MCF 10A (cell line): ENCODE measurements around the gene KNTC1. TPM values are rescaled to one million over a fixed set of nuclear protein-coding genes. Genes with fewer than 3 reads are reported as not detected.

ENCODE experiments used
- BruUV-seq: library from RNA; stranded (reverse); fragments of 400-500 nt; replicated peaks from 2 replicates; lab custom pipeline; 2021; lab: Mats Ljungman, UMichigan
- CTCF ChIA-PET: fragments of 300-600 bp; sonication (Branson Sonifier 250); formaldehyde crosslinking; extraction: SDS; loops from one replicate; lab custom pipeline; 2021; ENCODE audit warnings: antibody characterized with exemption, inconsistent platforms; lab: Yijun Ruan, JAX
- POLR2A ChIA-PET: fragments of 300-600, 350-650 bp; sonication (Branson Sonifier 250); formaldehyde crosslinking; extraction: SDS; loops from one replicate; lab custom pipeline; 2020; ENCODE audit warnings: antibody characterized with exemption, inconsistent platforms; lab: Yijun Ruan, JAX
- DNase-seq: peaks from one replicate; pipeline ENCODE4 v3.0.0-alpha.2; 2018; ENCODE audit not compliant: unreplicated experiment
- H3K27ac Mint-ChIP-seq: one replicate; pipeline ENCODE4 v1.8.0; 2022; ENCODE audit warnings: mild to moderate bottlenecking, low read depth, mixed read lengths; ENCODE audit not compliant: unreplicated experiment
- H3K27me3 Mint-ChIP-seq: one replicate; pipeline ENCODE4 v1.8.0; 2022; ENCODE audit warnings: mixed read lengths; ENCODE audit not compliant: insufficient read depth, unreplicated experiment
- H3K36me3 Mint-ChIP-seq: one replicate; pipeline ENCODE4 v1.8.0; 2022; ENCODE audit warnings: mild to moderate bottlenecking, moderate library complexity, mixed read lengths; ENCODE audit not compliant: insufficient read depth, unreplicated experiment
- H3K4me1 Mint-ChIP-seq: one replicate; pipeline ENCODE4 v1.8.0; 2022; ENCODE audit warnings: mixed read lengths; ENCODE audit not compliant: insufficient read depth, unreplicated experiment
- H3K4me3 Mint-ChIP-seq: one replicate; pipeline ENCODE4 v1.8.0; 2022; ENCODE audit warnings: mild to moderate bottlenecking, moderate library complexity, mixed read lengths; ENCODE audit not compliant: unreplicated experiment
- H3K9me3 Mint-ChIP-seq: one replicate; pipeline ENCODE4 v1.8.0; 2022; ENCODE audit warnings: mixed read lengths; ENCODE audit not compliant: unreplicated experiment
- CTCF ChIP-seq: fragments of 200-600 bp; IDR thresholded peaks from one replicate; pipeline ENCODE4 v1.8.0; 2022; ENCODE audit warnings: antibody characterized with exemption, mild to moderate bottlenecking; ENCODE audit not compliant: unreplicated experiment
- intact Hi-C: fragments of 100-400 bp; cut with micrococcal nuclease; formaldehyde crosslinking; loops from 2 replicates; pipeline ENCODE4 v1.14.1; 2022
- total RNA-seq: library from RNA; stranded (reverse); gene quantifications from 2 replicates; pipeline ENCODE4 v1.2.3, GENCODE V29; 2022

KNTC1 gene
- total RNA-seq, 1 experiment from 2014 or later: 26.1 TPM

DNA sequence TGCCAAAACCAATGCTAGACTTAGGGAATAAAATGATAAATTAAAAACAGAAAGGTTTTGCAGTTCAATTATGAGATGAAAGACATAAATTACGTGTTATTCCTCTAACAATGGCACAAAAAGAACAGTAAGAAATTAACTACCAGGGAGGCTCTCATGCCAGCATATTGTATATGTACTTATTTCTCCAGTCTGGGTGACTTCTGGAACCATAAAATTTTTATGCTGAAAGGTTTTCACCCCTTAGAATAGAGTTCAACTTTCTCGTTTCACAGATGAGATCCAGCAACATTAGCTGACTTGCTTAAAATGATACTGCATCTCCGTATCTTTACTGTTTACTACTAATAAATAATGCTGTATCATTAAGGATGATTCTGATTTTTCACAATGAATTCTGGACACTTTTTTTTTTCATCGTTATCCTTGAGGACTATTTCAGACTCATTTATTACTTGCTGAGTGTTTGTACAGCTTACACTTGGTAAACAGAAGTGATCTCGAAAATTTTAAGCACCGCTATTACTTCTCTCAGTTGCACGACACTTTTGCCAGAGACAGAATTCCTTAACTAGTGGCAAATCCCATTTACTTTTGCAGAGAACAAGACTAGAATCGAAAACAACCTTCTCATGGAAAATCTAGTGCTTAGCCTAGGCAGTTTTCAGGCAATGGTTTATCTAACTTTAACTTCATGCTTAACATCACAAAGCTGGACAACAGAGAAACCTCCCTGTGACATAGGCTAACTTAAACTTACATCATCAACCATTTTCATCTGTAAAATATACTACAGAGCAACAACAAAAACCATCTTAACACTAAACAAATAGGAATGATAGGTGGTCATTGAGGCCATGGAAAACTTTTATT lies 3.0 kb upstream of the KNTC1 start:
- no TSS peak for BruUV-seq
- Mint-ChIP-seq H3K9me3 (no peaks in the 10 kb centered on the region), H3K4me1 (peaks cover 16% of the 10 kb centered on the region), H3K36me3 (peaks cover 61% of the 10 kb centered on the region), H3K27ac (peak overlapping the region; percentile 57), H3K27me3 (no peaks in the 10 kb centered on the region), H3K4me3 (no peak overlapping the region)
- TF ChIP-seq CTCF: no peak
- ChIA-PET POLR2A (interaction anchor here (0.6 to 13.1 kb wide), 14 partner anchors 9 to 725 kb away, joined by 3 to 271 read pairs (median 4); partner anchors contain the start of genes DENR, DIABLO, MPHOSPH9 and ZCCHC8), CTCF (interaction anchor here (0.6 to 1.3 kb wide), 4 partner anchors 14 to 293 kb away, joined by 3 to 4 read pairs (median 4); no protein-coding TSS in a partner anchor)
- no peak for DNase-seq
- intact Hi-C loops: loop anchor here (10.0 kb wide), 1 partner anchor 231 kb away; the partner anchor contains the start of gene DENR

DNA sequence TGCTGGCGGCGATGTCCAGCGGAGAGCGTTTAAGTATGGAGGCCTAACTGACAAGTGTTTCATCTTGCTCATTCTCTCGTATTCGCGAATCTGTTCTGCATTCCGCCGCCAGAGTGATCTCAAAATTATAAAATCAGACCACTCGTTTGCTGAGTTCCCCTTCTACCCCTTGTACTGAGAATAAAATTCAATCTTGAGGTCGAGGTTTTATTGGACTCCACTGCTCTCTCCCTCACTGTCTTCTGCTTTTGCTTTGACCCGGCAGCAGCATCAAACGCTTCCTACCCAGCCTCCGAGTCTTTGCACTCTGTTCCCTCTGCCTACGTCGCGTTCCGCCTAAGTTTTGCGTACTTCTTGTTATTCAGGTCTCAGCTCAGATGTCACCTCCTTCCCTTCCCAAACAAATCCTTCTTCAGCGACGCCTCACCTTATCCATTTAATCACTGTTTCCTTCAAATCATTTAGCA lies 462 bp downstream of the KNTC1 start:
- ChIA-PET POLR2A (interaction anchor here (0.6 to 13.1 kb wide), 21 partner anchors 7 to 705 kb away, joined by 3 to 271 read pairs (median 5); partner anchors contain the start of genes MPHOSPH9, MTRFR and ZCCHC8), CTCF (no interaction called here)
- H3K36me3 Mint-ChIP-seq: peaks cover 47% of the 10 kb centered on the region

DNA sequence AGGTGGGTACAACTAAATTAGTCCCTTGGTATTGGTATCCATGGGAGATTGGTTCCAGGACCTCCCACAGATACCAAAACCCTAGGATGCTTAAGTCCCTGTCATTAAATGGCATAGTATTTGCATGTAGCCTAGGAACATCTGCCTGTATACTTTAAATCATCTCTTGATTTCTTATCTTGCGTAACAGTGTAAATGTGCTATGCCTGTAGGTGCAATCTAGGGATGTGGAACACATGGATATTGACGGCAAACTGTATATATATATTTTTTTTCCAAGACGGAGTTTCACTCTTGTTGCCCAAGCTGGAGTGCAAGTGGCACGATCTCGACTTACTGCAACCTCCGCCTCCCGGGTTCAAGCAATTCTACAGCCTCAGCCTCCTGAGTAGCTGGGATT lies 1.5 kb downstream of the KNTC1 start:
- Mint-ChIP-seq H3K4me3 (no peak overlapping the region), H3K27me3 (no peaks in the 10 kb centered on the region), H3K36me3 (peaks cover 40% of the 10 kb centered on the region), H3K4me1 (peaks cover 1% of the 10 kb centered on the region), H3K9me3 (no peaks in the 10 kb centered on the region), H3K27ac (no peak overlapping the region)
- BruUV-seq: no TSS peak
- DNase-seq: no peak
- CTCF ChIA-PET: interaction anchor here (0.6 to 1.2 kb wide), 4 partner anchors 12 to 902 kb away, joined by 3 to 4 read pairs (median 4); partner anchors contain the start of gene ORAI1
- no peak for TF ChIP-seq CTCF
- intact Hi-C loops: loop anchor here (10.0 kb wide), 1 partner anchor 226 kb away; the partner anchor contains the start of gene DENR
- POLR2A ChIA-PET: interaction anchor here (0.6 to 13.1 kb wide), 4 partner anchors 10 to 128 kb away, joined by 3 to 271 read pairs (median 20); partner anchors contain the start of gene ZCCHC8

More for the DNA sequence above, 462 bp downstream of the KNTC1 start:
- Mint-ChIP-seq H3K9me3 (no peaks in the 10 kb centered on the region), H3K27me3 (no peaks in the 10 kb centered on the region), H3K4me3 (no peak overlapping the region), H3K27ac (no peak overlapping the region), H3K4me1 (peaks cover 7% of the 10 kb centered on the region)
- no peak for TF ChIP-seq CTCF
- TSS peak; percentile 61 for BruUV-seq
- intact Hi-C loops: loop anchor here (10.0 kb wide), 1 partner anchor 227 kb away; the partner anchor contains the start of gene DENR
- DNase-seq: peak; percentile 33
